ENCODE measurements around the gene CD46. TPM values are rescaled to one million over a fixed set of nuclear protein-coding genes. Genes with fewer than 3 reads are reported as not detected.

CD46 gene
- total and polyA plus RNA-seq, 2 donors (not counting 1 experiment from before 2014, with no cell fraction given): 38.6 to 173 TPM

GRCh38 chr1:207822602-207823451 lies 71.0 kb downstream of the CD46 start:
- TF ChIP-seq CTCF (IDR thresholded peaks at IDR 0.05): no peak
- Histone ChIP-seq H2AFZ (ENCODE audit: insufficient read depth, low read depth, low read length, poor library complexity, severe bottlenecking) (no peak overlapping the region), H3K36me3 (replicated peaks in 1 of 2; ENCODE audit: control extremely low read depth in 1 of 2, control insufficient read depth in 1 of 2, extremely low read depth in 1 of 2, insufficient read depth in 2 of 2, low read length in 1 of 2) (peaks cover 0 to 35% of the 10 kb centered on the region in 2 experiments), H4K20me1 (ENCODE audit: control insufficient read depth, insufficient read depth, low read length, poor library complexity, severe bottlenecking) (peaks cover 42% of the 10 kb centered on the region), H3K9ac (ENCODE audit: low read length) (peak overlapping the region; percentile 99), H3K4me1 (ENCODE audit: control insufficient read depth in 2 of 2, insufficient read depth in 2 of 2, low read length in 2 of 2) (peaks cover 68 to 87% of the 10 kb centered on the region in 2 donors), H3K4me2 (replicated peaks; ENCODE audit: low read depth, low read length, poor library complexity, severe bottlenecking) (peak overlapping the region; percentile 83), H3K79me2 (ENCODE audit: control insufficient read depth, insufficient read depth, low read length) (peaks cover 90% of the 10 kb centered on the region), H3K27ac (ENCODE audit: low read length in 2 of 2) (peak overlapping the region; percentile 93 to 96), H3K27me3 (replicated peaks in 1 of 4; ENCODE audit: control extremely low read depth in 1 of 4, control insufficient read depth in 3 of 4, insufficient read depth in 4 of 4, low read length in 3 of 4) (no peaks in the 10 kb centered on the region), H3K4me3 (ENCODE audit: control extremely low read depth in 1 of 5, extremely low read depth in 1 of 5, insufficient read depth in 1 of 5, low read depth in 2 of 5, low read length in 4 of 5) (peak overlapping the region; percentile 42 to 100 (median 96)), H3K9me3 (ENCODE audit: control extremely low read depth in 1 of 3, control insufficient read depth in 2 of 3, insufficient read depth in 1 of 3, low read length in 2 of 3) (no peaks in the 10 kb centered on the region)
- H3K4me3 Mint-ChIP-seq: peak overlapping the region; percentile 99
- 45% methylated on average over 5 of the region's 11 CpGs for WGBS (ENCODE audit: insufficient coverage)
- peak overlapping the region; percentile 99 for H3K27ac Mint-ChIP-seq
- ATAC-seq (ENCODE audit: low read depth) (peak; percentile 66), DNase-seq (peak; percentile 94)
- intact Hi-C loops (cut with micrococcal nuclease): loop anchor here (1.0 to 2.0 kb wide), 3 partner anchors 16 to 46 kb away; no protein-coding TSS in a partner anchor
- H3K27me3 Mint-ChIP-seq: peaks cover 4% of the 10 kb centered on the region
- ChIA-PET CTCF (interaction anchor here (0.7 to 20.3 kb wide), 9 partner anchors 10 to 141 kb away, joined by 3 to 526 read pairs (median 24); no protein-coding TSS in a partner anchor), POLR2A (interaction anchor here (0.6 to 3.6 kb wide), 13 partner anchors 8 to 999 kb away, joined by 3 to 71 read pairs (median 4); partner anchors contain the start of genes CD46 and CD55)
- peaks cover 90% of the 10 kb centered on the region for H3K4me1 Mint-ChIP-seq
- H3K9me3 Mint-ChIP-seq (ENCODE audit: insufficient read depth): no peaks in the 10 kb centered on the region

- peak overlapping the region; percentile 99 for H3K4me3 Mint-ChIP-seq
- H2AFZ ChIP-seq (ENCODE audit: insufficient read depth, low read depth, low read length, poor library complexity, severe bottlenecking): no peak overlapping the region
- H3K9me3 Mint-ChIP-seq (ENCODE audit: insufficient read depth): no peaks in the 10 kb centered on the region
- H3K36me3 ChIP-seq (replicated peaks in 1 of 2; ENCODE audit: control extremely low read depth in 1 of 2, control insufficient read depth in 1 of 2, extremely low read depth in 1 of 2, insufficient read depth in 2 of 2, low read length in 1 of 2): peaks cover 0 to 31% of the 10 kb centered on the region in 2 experiments
- H3K27ac Mint-ChIP-seq: peak overlapping the region; percentile 99
- H3K4me1 Mint-ChIP-seq: peaks cover 92% of the 10 kb centered on the region
- no peak for ATAC-seq (ENCODE audit: low read depth)
- no peaks in the 10 kb centered on the region for H3K27me3 ChIP-seq (replicated peaks in 1 of 4; ENCODE audit: control extremely low read depth in 1 of 4, control insufficient read depth in 3 of 4, insufficient read depth in 4 of 4, low read length in 3 of 4)
- TF ChIP-seq EZH2 (IDR thresholded peaks at IDR 0.05; ENCODE audit: borderline replicate concordance, insufficient read depth, low read depth, low read length, poor library complexity, severe bottlenecking): no peak
- TF ChIP-seq CTCF (IDR thresholded peaks at IDR 0.05): no peak
- H3K4me3 ChIP-seq (ENCODE audit: control extremely low read depth in 1 of 5, extremely low read depth in 1 of 5, insufficient read depth in 1 of 5, low read depth in 2 of 5, low read length in 4 of 5): peak overlapping the region in 4 of 5 experiments; percentile 82 to 100 (median 98)
- no peak for DNase-seq
- intact Hi-C loops (cut with micrococcal nuclease): loop anchor here (2.0 kb wide), 1 partner anchor 17 kb away; no protein-coding TSS in a partner anchor
- H3K9me3 ChIP-seq (ENCODE audit: control extremely low read depth in 1 of 3, control insufficient read depth in 2 of 3, insufficient read depth in 1 of 3, low read length in 2 of 3): no peaks in the 10 kb centered on the region
- peak overlapping the region; percentile 93 to 96 for H3K27ac ChIP-seq (ENCODE audit: low read length in 2 of 2)
- H3K4me1 ChIP-seq (ENCODE audit: control insufficient read depth in 2 of 2, insufficient read depth in 2 of 2, low read length in 2 of 2): peaks cover 75 to 92% of the 10 kb centered on the region in 2 donors
- peaks cover 38% of the 10 kb centered on the region for H4K20me1 ChIP-seq (ENCODE audit: control insufficient read depth, insufficient read depth, low read length, poor library complexity, severe bottlenecking)
- ChIA-PET CTCF (interaction anchor here (0.7 to 20.3 kb wide), 11 partner anchors 9 to 194 kb away, joined by 3 to 526 read pairs (median 8); no protein-coding TSS in a partner anchor), POLR2A (interaction anchor here (0.6 to 3.6 kb wide), 11 partner anchors 8 to 154 kb away, joined by 3 to 71 read pairs (median 4); partner anchors contain the start of gene CD46)
- H3K27me3 Mint-ChIP-seq: peaks cover 4% of the 10 kb centered on the region
- H3K4me2 ChIP-seq (replicated peaks; ENCODE audit: low read depth, low read length, poor library complexity, severe bottlenecking): peak overlapping the region; percentile 83
- peaks cover 91% of the 10 kb centered on the region for H3K79me2 ChIP-seq (ENCODE audit: control insufficient read depth, insufficient read depth, low read length)
- 23% methylated on average over 3 of the region's 19 CpGs for WGBS (ENCODE audit: insufficient coverage)
- H3K9ac ChIP-seq (ENCODE audit: low read length): peak overlapping the region; percentile 99
Measured at GRCh38 chr1:207823531-207823879, 71.7 kb downstream of the CD46 start.
